ENCODE data around the gene NUP214. TPM values are rescaled to one million over a fixed set of nuclear protein-coding genes. Genes with fewer than 3 reads are reported as not detected.
A peak's percentile ranks its signal among the peaks of the same experiment; 100 is the strongest.
"Not testable (repeated sequence)": the region's sequence is repeated elsewhere in the genome, so short reads cannot be mapped to it uniquely, and the experiment has no call there.

Gene NUP214
- total RNA-seq, 4 donors from 2014 or later, result 17.4 to 45.4 (median 31.1) TPM

GRCh38 chr9:131266266-131267229, 141.2 kb downstream of the NUP214 start:
- Histone ChIP-seq H3K27me3 (no peaks in the 10 kb centered on the region), H3K4me1 (peaks cover 3 to 24% (median 7%) of the 10 kb centered on the region in 3 donors), H3K27ac (peak overlapping the region in 2 of 4 donors; percentile 17 to 34), H3K4me3 (no peak overlapping the region), H3K9me3 (no peaks in the 10 kb centered on the region), H3K36me3 (no peaks in the 10 kb centered on the region)
- 35 to 38% methylated on average over 11 to 16 of the region's 26 CpGs for WGBS, 2 donors
- DNase-seq, result no peak
- intact Hi-C loops (cut with DNase I), result no loop called here
- TF ChIP-seq POLR2A (IDR thresholded peaks at IDR 0.05) (no peak), CTCF (IDR thresholded peaks at IDR 0.05) (no peak)

- Histone ChIP-seq H3K27ac (peak overlapping the region; percentile 58 to 85 (median 72)), H3K4me3 (peak overlapping the region in 2 of 4 donors; percentile 3 to 34), H3K36me3 (no peaks in the 10 kb centered on the region), H3K27me3 (peaks cover 0 to 11% (median 0%) of the 10 kb centered on the region in 4 donors), H3K4me1 (peaks cover 3 to 47% (median 9%) of the 10 kb centered on the region in 3 donors), H3K9me3 (no peaks in the 10 kb centered on the region)
- TF ChIP-seq POLR2A (IDR thresholded peaks at IDR 0.05) (peak in 1 of 4 donors; percentile 13), CTCF (IDR thresholded peaks at IDR 0.05) (no peak)
- DNase-seq, result no peak
- intact Hi-C loops (cut with DNase I), result no loop called here
- 67 to 71% methylated on average over 13 to 15 of the region's 20 CpGs for WGBS, 2 donors
These were observed 145.0 kb downstream of the NUP214 start for GRCh38 chr9:131270171-131271015.

- WGBS, 2 donors, result 77 to 86% methylated on average over 1 of the region's 1 CpG
- H3K36me3 ChIP-seq; DNase-seq; H3K9me3 ChIP-seq; intact Hi-C loops (cut with DNase I): not testable (repeated sequence)
- Histone ChIP-seq H3K27ac (peak overlapping the region; percentile 50 to 85 (median 70)), H3K4me1 (peaks cover 3 to 44% (median 8%) of the 10 kb centered on the region in 3 donors), H3K27me3 (peaks cover 0 to 17% (median 0%) of the 10 kb centered on the region in 4 donors), H3K4me3 (peak overlapping the region in 1 of 4 donors; percentile 3)
These were observed 145.6 kb downstream of the NUP214 start for GRCh38 chr9:131271016-131271273.

GRCh38 chr9:131271506-131271931, 146.1 kb downstream of the NUP214 start:
- H3K9me3 ChIP-seq, result no peaks in the 10 kb centered on the region
- 63 to 72% methylated on average over 4 to 5 of the region's 6 CpGs for WGBS, 2 donors
- H3K27me3 ChIP-seq, result peaks cover 0 to 22% (median 0%) of the 10 kb centered on the region in 4 donors
- H3K4me3 ChIP-seq, result no peak overlapping the region
- TF ChIP-seq CTCF (IDR thresholded peaks at IDR 0.05) (no peak), POLR2A (IDR thresholded peaks at IDR 0.05) (no peak)
- peak overlapping the region; percentile 34 to 85 (median 66) for H3K27ac ChIP-seq
- no peak for DNase-seq
- intact Hi-C loops (cut with DNase I), result no loop called here
- H3K4me1 ChIP-seq, result peaks cover 6 to 44% (median 6%) of the 10 kb centered on the region in 3 donors
- no peaks in the 10 kb centered on the region for H3K36me3 ChIP-seq

GRCh38 chr9:131272212-131272611, 146.8 kb downstream of the NUP214 start:
- DNase-seq, result no peak
- Histone ChIP-seq H3K36me3 (no peaks in the 10 kb centered on the region), H3K9me3 (no peaks in the 10 kb centered on the region), H3K27ac (peak overlapping the region; percentile 41 to 85 (median 72)), H3K4me1 (peaks cover 6 to 45% (median 13%) of the 10 kb centered on the region in 3 donors), H3K27me3 (peaks cover 0 to 29% (median 0%) of the 10 kb centered on the region in 4 donors), H3K4me3 (peak overlapping the region in 2 of 4 donors; percentile 69 to 79)
- no peak for TF ChIP-seq CTCF (IDR thresholded peaks at IDR 0.05)
- no peak for TF ChIP-seq POLR2A (IDR thresholded peaks at IDR 0.05)
- intact Hi-C loops (cut with DNase I), result no loop called here
- WGBS, 2 donors, result 86 to 96% methylated on average over 3 of the region's 3 CpGs
